SK-N-SH treated with all-trans-retinoic acid at 6 μM for 48 hours (cell line): ENCODE measurements around the gene CD300A.

Experiments used
- ATAC-seq: fragments of 200-7000 bp; cut with Tn5 transposase; 3 replicates; pipeline ENCODE4 v1.9.1; 2020; ENCODE audit warnings: mild to moderate bottlenecking, moderate library complexity
- ARNTL ChIP-seq: fragments of 450-650 bp; formaldehyde crosslinking; IDR thresholded peaks from 2 replicates; pipeline ENCODE4 v1.5.0; 2020; ENCODE audit warnings: low read depth, mild to moderate bottlenecking, moderate library complexity, borderline replicate concordance
- BACH2 ChIP-seq: fragments of 250-450 bp; sonication (Bioruptor Pico); IDR thresholded peaks from 2 replicates; pipeline ENCODE4 v1.9.0; 2021; ENCODE audit warnings: mild to moderate bottlenecking, borderline replicate concordance
- CREB5 ChIP-seq: fragments of 250-450 bp; sonication (Bioruptor Pico); IDR thresholded peaks from 2 replicates; pipeline ENCODE4 v1.5.1; 2020; ENCODE audit warnings: low read depth, mild to moderate bottlenecking, moderate library complexity
- CSRNP3 ChIP-seq: fragments of 250-450 bp; sonication (Bioruptor Pico); IDR thresholded peaks from 2 replicates; pipeline ENCODE4 v1.5.1; 2021; ENCODE audit warnings: mild to moderate bottlenecking, moderate library complexity
- ESRRG ChIP-seq: fragments of 250-450 bp; sonication (Bioruptor Pico); IDR thresholded peaks from 2 replicates; pipeline ENCODE4 v1.6.1; 2021; ENCODE audit warnings: mild to moderate bottlenecking
- GLIS3 ChIP-seq: fragments of 250-450 bp; sonication (Bioruptor Pico); IDR thresholded peaks from 2 replicates; pipeline ENCODE4 v1.5.0; 2020; ENCODE audit warnings: mild to moderate bottlenecking, moderate library complexity
- PATZ1 ChIP-seq: fragments of 250-450 bp; sonication (Bioruptor Pico); IDR thresholded peaks from 2 replicates; pipeline ENCODE4 v1.8.0; 2020; ENCODE audit warnings: mild to moderate bottlenecking, moderate library complexity, borderline replicate concordance
- POU6F1 ChIP-seq: fragments of 250-450 bp; sonication (Bioruptor Pico); IDR thresholded peaks from 2 replicates; pipeline ENCODE4 v1.8.0; 2021; ENCODE audit warnings: low read depth, mild to moderate bottlenecking, moderate library complexity, borderline replicate concordance
- PPARA ChIP-seq: fragments of 250-450 bp; sonication (Bioruptor Pico); IDR thresholded peaks from 2 replicates; pipeline ENCODE4 v1.5.0; 2020; ENCODE audit warnings: mild to moderate bottlenecking, borderline replicate concordance
- RARB ChIP-seq: fragments of 250-450 bp; sonication (Bioruptor Pico); IDR thresholded peaks from 2 replicates; pipeline ENCODE4 v1.8.0; 2021; ENCODE audit warnings: mild to moderate bottlenecking, moderate library complexity
- SNAI2 ChIP-seq: fragments of 250-450 bp; sonication (Bioruptor Pico); IDR thresholded peaks from 2 replicates; pipeline ENCODE4 v1.5.0; 2020; ENCODE audit warnings: mild to moderate bottlenecking, moderate library complexity
- TCF4 ChIP-seq: fragments of 250-450 bp; sonication (Bioruptor Pico); IDR thresholded peaks from 2 replicates; pipeline ENCODE4 v1.8.0; 2021; ENCODE audit warnings: mild to moderate bottlenecking, moderate library complexity, borderline replicate concordance
- TOX ChIP-seq: fragments of 250-450 bp; sonication (Bioruptor Pico); IDR thresholded peaks from 2 replicates; pipeline ENCODE4 v1.8.0; 2021; ENCODE audit warnings: mild to moderate bottlenecking, moderate library complexity, borderline replicate concordance
- ZC3H10 ChIP-seq: fragments of 250-450 bp; sonication (Bioruptor Pico); IDR thresholded peaks from 2 replicates; pipeline ENCODE4 v1.5.1; 2021; ENCODE audit warnings: mild to moderate bottlenecking, moderate library complexity
- ZFP3 ChIP-seq: fragments of 250-450 bp; sonication (Bioruptor Pico); IDR thresholded peaks from 2 replicates; pipeline ENCODE4 v1.5.0; 2020; ENCODE audit warnings: mild to moderate bottlenecking, moderate library complexity
- ZNF565 ChIP-seq: fragments of 450-650 bp; formaldehyde crosslinking; conservative IDR thresholded peaks from 2 replicates; pipeline ENCODE4 v1.5.0; 2020; ENCODE audit warnings: low read depth, mild to moderate bottlenecking, moderate library complexity
- ZNF70 ChIP-seq: fragments of 450-650 bp; formaldehyde crosslinking; IDR thresholded peaks from 2 replicates; pipeline ENCODE4 v1.5.0; 2020; ENCODE audit warnings: mild to moderate bottlenecking, moderate library complexity
- ZNF8 ChIP-seq: fragments of 450-650 bp; formaldehyde crosslinking; IDR thresholded peaks from 2 replicates; pipeline ENCODE4 v1.5.0; 2020; ENCODE audit warnings: mild to moderate bottlenecking, moderate library complexity

The CD300A gene

GRCh38 chr17:74437702-74438101 is 28.7 kb upstream of the CD300A start:
- TF ChIP-seq ZFP3 (no peak), GLIS3 (no peak), CREB5 (no peak), SNAI2 (no peak), ZC3H10 (no peak), ZNF8 (CRISPR knock-in tag) (no peak), ZNF565 (CRISPR knock-in tag) (no peak), TCF4 (CRISPR knock-in tag) (no peak), BACH2 (no peak), CSRNP3 (CRISPR knock-in tag) (no peak), RARB (CRISPR knock-in tag) (no peak), TOX (no peak), PPARA (no peak), ESRRG (CRISPR knock-in tag) (no peak), POU6F1 (CRISPR knock-in tag) (no peak), PATZ1 (no peak), ARNTL (CRISPR knock-in tag) (no peak), ZNF70 (CRISPR knock-in tag) (no peak)
- no peak for ATAC-seq

- no peak for ATAC-seq
- TF ChIP-seq ARNTL (CRISPR knock-in tag) (no peak), PPARA (no peak), CSRNP3 (CRISPR knock-in tag) (no peak), ZC3H10 (no peak), POU6F1 (CRISPR knock-in tag) (no peak), RARB (CRISPR knock-in tag) (no peak), ESRRG (CRISPR knock-in tag) (no peak), PATZ1 (no peak), ZNF70 (CRISPR knock-in tag) (no peak), SNAI2 (no peak)
- TF ChIP-seq, all 23 proteins: peak for 0
Measured at GRCh38 chr17:74439691-74440567, 26.5 kb upstream of the CD300A start.
